GM18861 (cell line): ENCODE measurements around the gene NCAPH2.

Experiments used
- ATAC-seq: cut with Tn5 transposase; IDR thresholded peaks from one replicate; pipeline ENCODE4 v1.9.1; 2021; ENCODE audit not compliant: unreplicated experiment

NCAPH2 gene

GRCh38 chr22:50489363-50490243 is 18.4 kb upstream of the NCAPH2 start:
- no peak for ATAC-seq

GRCh38 chr22:50490531-50491308 is 17.3 kb upstream of the NCAPH2 start:
- no peak for ATAC-seq

- no peak for ATAC-seq
Measured at GRCh38 chr22:50497093-50497492, 10.9 kb upstream of the NCAPH2 start.

DNA sequence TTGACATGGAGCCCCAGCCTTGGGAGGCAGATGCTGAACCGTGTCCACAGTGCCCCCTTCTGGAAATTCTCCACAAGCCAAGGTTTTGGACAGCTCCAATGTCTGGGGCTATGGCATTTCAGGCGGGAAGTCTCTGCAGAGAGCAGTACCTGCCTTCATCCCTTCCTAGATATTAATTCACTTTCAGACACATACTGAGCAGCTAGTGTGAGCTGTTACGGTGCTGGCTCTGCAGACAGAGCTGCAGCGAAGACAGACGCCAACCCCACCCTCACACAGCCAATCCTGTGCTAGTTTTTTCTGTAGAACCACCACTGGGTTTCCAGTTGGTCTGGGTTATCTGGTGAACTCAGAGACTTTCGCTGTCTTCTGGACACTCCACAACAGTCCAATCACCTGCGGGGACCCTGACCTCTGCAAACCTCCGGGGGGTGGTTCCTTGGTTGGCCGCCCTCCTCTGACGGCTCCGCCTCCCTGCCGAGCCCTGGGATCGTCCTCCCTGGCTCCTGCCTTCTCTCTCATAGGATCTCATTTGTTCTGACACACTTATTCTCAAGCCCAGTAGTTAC is 9.6 kb upstream of the NCAPH2 start:
- ATAC-seq: no peak

DNA sequence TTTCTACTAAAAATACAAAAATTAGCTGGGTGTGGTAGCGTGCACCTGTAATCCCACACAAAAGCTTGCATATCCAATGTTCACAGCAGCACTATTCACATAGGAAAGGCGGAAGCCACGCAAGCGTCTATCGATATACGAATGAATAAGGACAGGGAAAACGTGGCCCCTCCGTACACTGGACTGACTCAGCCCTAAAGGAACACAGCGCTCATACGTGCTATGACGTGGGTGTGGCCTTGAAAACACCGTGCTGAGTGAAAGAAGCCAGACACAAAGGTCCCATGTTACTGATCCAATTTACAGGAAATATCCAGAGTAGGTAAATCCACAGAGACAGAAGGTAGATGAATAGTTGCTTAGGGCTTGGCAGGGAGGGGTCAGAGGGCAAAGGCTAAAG is 7.6 kb upstream of the NCAPH2 start:
- no peak for ATAC-seq

GRCh38 chr22:50502096-50502495 is 5.9 kb upstream of the NCAPH2 start:
- no peak for ATAC-seq

DNA sequence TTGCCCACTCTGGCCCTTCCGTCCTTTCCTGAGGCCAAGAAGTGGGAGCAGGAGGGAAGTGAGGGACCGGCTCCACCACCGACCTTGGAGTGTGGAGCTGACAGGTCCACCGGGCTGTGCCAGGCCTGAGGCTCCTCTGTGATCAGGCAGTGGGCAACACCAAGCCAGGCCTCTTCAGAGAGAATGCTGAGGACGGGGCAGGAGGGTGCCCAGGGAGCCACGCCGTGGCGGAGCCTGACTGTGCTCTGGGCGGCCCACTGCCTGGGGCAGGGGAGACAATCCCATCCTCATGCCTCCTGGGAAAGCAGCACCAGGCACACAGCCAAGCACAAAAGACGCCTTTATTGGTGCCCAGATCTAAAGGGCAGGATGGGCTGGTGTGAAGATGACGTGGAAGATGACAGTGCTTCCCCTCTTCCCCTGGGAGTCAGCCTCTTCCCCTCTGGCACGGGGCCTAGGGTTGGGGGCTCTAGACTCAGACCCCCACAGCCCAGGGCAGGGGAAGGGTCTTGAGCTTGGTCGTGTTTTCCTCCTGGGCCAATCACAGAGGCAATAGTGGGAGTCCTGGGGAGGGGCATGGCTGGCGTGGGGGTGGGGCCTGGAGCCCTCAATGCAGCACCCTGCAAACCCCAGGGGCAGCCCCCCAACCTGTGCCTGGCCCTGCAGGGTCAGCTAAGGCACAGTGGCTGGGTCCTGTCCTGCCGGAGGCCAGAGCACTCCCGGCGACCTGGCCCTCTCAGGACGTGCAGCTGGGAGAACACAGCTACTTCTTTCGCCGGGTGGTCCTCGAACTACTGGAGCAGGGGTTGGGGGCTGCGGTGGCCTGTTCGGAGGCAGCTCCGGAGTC is 5.2 kb upstream of the NCAPH2 start:
- ATAC-seq: no peak

- ATAC-seq: no peak
Measured at GRCh38 chr22:50503475-50504145, 4.4 kb upstream of the NCAPH2 start.

DNA sequence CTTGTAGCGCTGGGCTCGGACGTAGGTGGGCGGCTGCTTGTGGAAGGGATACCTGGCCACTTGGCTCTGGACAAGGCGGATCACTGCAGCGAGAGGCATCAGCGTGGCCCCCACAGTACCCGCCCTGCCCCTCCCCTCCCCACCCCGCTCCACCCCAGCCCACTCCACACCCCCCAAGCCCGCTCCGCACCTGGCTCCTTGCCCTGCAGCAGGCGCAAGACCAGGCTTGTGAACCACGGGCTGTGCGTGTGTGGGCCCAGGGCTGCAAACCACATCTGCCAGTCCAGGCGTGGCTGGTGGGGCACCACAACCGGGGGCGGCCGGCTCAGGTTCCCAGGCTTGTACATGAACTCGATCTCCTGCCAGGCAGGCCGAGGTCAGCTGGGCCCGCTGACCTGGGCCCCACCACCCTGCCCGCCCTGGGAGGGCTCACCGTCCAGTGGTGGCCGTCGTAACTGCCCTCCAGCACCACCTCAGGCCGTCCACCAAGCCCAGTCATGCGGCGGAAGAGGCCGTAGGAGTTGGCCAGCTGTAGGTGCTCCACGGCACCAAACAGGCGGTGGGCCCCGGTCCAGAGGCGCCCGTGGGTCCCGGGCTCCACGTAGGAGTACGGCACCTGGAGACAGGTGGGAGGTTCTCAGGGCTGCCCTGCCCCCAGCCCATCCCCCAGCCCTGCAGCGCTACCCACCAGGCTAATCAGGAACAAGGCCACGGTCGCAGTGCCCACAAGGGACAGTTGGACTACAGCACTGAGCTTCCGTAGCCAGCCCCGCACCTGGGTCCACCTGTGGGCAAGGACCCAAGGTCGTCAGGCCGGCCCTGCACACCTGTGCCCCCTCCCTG is 3.4 kb upstream of the NCAPH2 start:
- no peak for ATAC-seq

DNA sequence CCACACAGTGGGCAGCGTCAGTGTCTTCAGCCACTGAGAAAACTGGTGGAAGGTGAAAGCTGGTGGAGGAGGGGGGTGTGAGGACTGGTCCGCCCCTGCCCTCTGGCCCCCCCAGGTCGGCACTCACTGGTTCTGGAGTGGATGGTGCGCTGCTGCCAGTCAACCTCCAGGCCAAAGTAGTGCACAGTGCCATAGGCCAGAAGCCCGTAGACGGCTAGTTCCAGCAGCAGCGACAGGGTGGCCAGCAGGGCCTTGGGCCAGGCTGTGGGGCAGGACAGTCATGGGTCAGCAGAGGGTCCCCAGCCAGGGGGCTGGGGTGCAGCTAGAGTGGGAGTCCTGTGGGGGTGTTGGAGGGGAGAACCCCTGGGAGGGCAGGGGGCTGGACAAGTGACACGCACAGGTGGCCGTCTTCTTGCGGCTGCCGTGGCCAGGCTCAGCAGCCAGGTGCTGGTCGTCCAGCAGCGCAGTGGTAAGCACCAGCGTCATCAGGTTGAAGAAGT is 2.7 kb upstream of the NCAPH2 start:
- no peak for ATAC-seq

DNA sequence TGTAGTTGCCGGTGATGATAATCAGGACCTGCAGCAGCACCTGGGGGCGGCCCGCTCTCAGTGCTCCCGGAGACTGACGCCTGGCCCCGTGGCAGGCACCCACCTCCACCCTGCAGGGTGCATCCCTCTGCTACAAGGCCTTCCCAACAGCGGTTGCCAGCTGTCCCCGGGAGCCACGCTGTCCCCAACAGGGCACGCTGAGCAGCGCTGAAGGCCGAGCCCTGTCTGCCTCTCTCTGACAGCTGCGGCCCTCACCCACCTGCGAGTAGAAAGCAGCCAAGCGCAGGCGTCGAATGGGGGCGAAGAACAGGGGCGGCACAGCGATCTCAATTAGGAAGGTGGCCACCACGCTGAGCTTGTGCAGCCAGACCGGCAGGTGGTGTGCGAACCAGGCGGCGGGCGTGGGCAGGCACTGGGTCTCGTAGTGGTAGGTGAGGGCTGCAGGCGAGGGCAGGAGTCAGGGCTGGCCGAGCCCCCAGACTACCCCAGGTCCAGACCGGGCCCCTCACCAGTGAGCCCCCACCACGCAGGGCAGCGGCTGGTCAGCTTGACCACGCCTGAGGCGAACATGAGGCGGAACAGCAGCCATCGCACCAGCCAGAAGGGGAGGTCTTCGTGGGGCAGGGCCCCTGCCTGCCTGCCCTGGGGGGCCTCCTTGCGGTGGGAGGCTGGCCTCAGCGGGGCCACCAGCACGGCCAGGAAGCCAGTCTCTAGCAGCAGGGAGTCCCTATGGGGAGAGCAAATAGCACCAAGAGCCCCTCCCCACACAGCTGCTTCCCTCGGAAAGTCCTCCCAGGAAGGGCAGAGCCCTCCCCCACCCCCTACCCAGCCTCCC is 2.0 kb upstream of the NCAPH2 start:
- no peak for ATAC-seq

DNA sequence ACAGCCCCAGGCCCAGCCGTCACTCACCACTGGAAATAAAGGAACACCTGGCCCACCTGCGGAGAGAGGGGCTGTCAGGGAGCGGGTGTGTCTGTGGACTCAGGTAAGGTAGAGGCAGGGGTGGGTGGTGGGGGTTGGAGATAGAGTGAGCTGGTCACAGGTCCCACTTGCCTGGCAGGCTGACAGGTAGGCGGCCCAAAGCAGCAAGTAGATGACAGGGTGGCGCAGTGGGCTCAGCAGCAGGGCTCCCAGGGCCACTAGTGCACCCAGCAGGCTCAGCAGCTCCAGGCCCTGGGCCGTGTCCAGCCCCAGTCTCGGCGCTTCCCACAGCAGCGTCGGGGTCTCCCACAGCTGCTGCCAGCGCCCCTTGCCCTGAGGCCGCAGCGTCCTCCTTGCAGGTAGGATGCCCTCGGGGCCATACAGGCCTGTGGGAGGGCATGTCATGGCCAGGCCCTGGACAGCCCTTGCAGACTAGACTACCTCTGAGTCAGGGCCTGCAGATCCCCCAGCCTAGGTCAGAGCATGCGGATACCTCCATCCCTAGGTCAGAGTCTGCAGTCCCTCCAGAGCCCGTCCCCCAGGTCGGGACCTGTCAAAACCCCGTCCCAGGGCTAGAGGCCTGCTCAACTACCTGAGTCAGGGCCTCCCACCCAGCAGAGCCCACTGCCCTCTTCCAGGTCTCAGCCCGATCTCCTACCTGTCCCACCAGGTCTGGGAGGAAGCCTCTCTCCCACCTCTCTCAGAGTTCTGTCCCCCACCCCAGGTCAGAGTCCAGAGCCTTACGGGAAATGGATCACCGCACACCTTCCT is 1.2 kb upstream of the NCAPH2 start:
- no peak for ATAC-seq

- no peak for ATAC-seq
Measured at GRCh38 chr22:50507421-50507990, 518 bp upstream of the NCAPH2 start, which contains the start of gene LMF2. Gene LMF2, minus strand, starts transcription at chr22:50507702. Its CDS starts 27 bp downstream, at chr22:50507675.

DNA sequence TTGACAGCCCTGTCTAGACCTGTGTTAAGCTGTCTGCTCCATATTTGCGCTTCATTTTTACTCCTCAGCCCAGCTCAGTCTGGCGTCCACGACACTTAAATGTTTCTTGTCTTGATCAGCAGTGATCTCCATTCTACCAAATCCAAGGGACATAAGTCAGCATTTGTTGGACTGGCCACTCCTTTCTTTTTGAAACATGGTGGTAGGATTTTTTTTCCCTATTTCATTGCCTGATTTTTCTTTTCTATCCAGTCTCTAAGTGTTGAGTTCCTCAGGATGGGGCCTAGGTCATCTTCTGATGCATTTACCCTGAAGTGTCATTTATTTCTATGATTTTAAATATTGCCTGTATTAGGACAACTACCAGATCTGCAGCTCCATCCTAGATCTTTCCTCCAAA is 873 bp downstream of the NCAPH2 start:
- ATAC-seq: no peak

- ATAC-seq: no peak
Measured at GRCh38 chr22:50513175-50513574, 5.2 kb downstream of the NCAPH2 start.

- ATAC-seq: no peak
Measured at GRCh38 chr22:50516068-50516467, 8.0 kb downstream of the NCAPH2 start.

- no peak for ATAC-seq
Measured at GRCh38 chr22:50516891-50517290, 8.9 kb downstream of the NCAPH2 start.
